Mucosa of descending colon (tissue), 3 donors: ENCODE measurements around the gene SLC16A8. TPM values are rescaled to one million over a fixed set of nuclear protein-coding genes. Genes with fewer than 3 reads are reported as not detected.

Experiments used
- ATAC-seq: fragments of 200-7000 bp; cut with Tn5 transposase; one replicate; pipeline ENCODE4 v1.9.1; 2020; ENCODE audit warnings: mild to moderate bottlenecking, moderate library complexity
- DNase-seq, 3 donors: peaks; one replicate each; pipeline ENCODE4 v3.0.0-alpha.2; 2020
- H3K36me3 ChIP-seq: fragments of 200-600 bp; one replicate; pipeline ENCODE4 v1.8.0; 2021; ENCODE audit warnings: low read depth, mild to moderate bottlenecking
- H3K4me1 ChIP-seq: fragments of 200-600 bp; one replicate; pipeline ENCODE4 v1.8.0; 2021; ENCODE audit warnings: low read depth, mild to moderate bottlenecking
- H3K4me3 ChIP-seq: fragments of 200-600 bp; one replicate; pipeline ENCODE4 v1.8.0; 2021; ENCODE audit warnings: mild to moderate bottlenecking
- H3K9me3 ChIP-seq: fragments of 200-600 bp; one replicate; pipeline ENCODE4 v1.8.0; 2021; ENCODE audit warnings: mild to moderate bottlenecking
- intact Hi-C, 2 donors: fragments of 100-400 bp; cut with DNase I in 1 of 2; cut with micrococcal nuclease in 1 of 2; formaldehyde crosslinking; loops; one replicate each; pipeline versions ENCODE4 v1.11.0 to v1.11.1; 2022; cut with DNase I, micrococcal nuclease
- total RNA-seq, 3 donors: library from RNA; stranded (reverse); fragmentation: NEBNext Ultra II Directional in 2 of 3; extraction: Animal tissue kit (Norgen Biotek cat#: 25700) in 2 of 3; gene quantifications; one replicate each; pipeline versions ENCODE4 v1.2.1 to v1.2.4, GENCODE V29; 2021 to 2023
- TF ChIP-seq, protein P1 (sequence below): fragments of 200-600 bp; IDR thresholded peaks from one replicate; pipeline ENCODE4 v1.8.0; 2022; ENCODE audit warnings: antibody characterized with exemption, mild to moderate bottlenecking
- donor health status: DM: no; HTN: no; CAD: no; lungs with moderate emphysema.
- donor health status: DM: no; HTN: no; CAD: no.
- donor health status: DM: no; HTN: yes; CAD: no.

Gene SLC16A8
- total RNA-seq, 3 donors from 2014 or later, result not detected

DNA sequence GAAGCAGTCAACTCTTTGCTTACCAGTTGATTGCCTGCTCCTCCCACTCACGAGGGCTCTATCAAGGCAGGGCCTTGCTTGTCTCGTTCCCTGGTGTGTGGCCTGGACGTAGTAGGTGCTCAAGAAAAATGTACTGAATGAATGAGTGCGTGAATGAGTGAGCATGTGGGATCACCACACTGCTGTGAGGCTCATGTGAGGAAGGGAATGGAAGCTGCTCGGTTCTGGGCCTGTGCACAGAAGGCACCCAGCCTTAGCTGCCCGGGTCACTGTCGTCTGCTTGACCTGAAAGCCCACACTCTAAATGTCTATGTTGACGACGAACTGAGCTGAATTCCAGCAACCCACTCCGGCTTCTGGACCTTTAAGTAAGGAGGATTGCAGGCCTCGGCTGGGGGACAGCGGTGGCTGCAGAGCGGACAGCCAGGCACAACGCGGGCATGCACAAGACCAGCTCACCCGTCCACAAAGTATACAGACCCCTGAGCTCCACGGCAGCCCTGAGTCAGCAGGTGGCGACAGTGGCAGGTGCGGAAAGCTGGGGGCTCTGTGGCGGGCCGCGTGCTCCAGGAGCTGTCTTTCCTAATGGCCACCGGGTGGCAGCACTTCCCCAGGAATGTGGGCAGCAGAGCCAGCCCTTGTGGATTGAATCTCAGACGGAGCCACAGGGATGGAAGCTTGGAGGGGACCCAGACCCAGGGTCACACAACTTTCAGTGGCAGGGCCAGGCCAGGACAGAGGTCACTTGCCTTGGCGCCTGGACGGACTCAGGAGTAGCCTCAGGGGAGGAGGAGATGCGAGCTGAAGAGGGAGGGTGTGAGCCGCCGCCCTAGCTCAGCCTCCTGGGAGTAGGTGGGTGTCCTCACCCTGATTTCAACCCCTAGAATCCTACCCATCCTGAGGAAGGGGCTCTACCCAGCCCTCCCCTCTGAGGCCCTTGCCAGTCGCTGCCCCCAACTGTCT is 31.8 kb downstream of the SLC16A8 start:
- ATAC-seq (peak; percentile 79), DNase-seq (peak; percentile 80 to 81 (median 81))
- no peaks in the 10 kb centered on the region for H3K9me3 ChIP-seq
- no peaks in the 10 kb centered on the region for H3K4me1 ChIP-seq
- TF ChIP-seq, protein P1, sequence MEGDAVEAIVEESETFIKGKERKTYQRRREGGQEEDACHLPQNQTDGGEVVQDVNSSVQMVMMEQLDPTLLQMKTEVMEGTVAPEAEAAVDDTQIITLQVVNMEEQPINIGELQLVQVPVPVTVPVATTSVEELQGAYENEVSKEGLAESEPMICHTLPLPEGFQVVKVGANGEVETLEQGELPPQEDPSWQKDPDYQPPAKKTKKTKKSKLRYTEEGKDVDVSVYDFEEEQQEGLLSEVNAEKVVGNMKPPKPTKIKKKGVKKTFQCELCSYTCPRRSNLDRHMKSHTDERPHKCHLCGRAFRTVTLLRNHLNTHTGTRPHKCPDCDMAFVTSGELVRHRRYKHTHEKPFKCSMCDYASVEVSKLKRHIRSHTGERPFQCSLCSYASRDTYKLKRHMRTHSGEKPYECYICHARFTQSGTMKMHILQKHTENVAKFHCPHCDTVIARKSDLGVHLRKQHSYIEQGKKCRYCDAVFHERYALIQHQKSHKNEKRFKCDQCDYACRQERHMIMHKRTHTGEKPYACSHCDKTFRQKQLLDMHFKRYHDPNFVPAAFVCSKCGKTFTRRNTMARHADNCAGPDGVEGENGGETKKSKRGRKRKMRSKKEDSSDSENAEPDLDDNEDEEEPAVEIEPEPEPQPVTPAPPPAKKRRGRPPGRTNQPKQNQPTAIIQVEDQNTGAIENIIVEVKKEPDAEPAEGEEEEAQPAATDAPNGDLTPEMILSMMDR, result peak; percentile 83
- H3K4me3 ChIP-seq, result no peak overlapping the region
- H3K36me3 ChIP-seq, result no peaks in the 10 kb centered on the region
- intact Hi-C loops, result no loop called here

- Histone ChIP-seq H3K4me1 (no peaks in the 10 kb centered on the region), H3K4me3 (no peak overlapping the region), H3K9me3 (no peaks in the 10 kb centered on the region), H3K36me3 (no peaks in the 10 kb centered on the region)
- DNase-seq (no peak), ATAC-seq (no peak)
- intact Hi-C loops, result no loop called here
- TF ChIP-seq, protein P1, result no peak
Measured at GRCh38 chr22:38051261-38051660, 32.7 kb downstream of the SLC16A8 start.

DNA sequence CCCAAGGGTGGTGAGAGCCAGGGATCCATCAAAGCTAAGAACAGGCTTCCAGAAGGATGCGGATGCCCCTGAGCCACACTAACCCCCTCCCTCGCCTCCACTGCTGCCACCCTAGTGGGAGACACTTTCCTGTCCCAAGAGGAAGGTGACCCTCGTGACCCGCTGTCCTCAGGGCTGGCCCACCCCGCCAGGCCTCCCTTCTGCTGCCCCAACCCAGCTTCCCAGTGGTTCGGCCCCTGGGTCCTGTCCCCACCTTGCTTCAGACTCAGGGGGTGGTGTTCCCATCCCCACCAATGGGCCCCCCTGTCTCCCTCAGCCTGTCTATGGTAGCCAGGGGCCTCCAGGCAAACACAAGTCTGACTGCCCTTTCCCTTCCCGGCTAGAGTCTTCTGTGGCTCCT is 33.3 kb downstream of the SLC16A8 start:
- TF ChIP-seq, protein P1, result no peak

GRCh38 chr22:38049812-38050619 is 34.0 kb downstream of the SLC16A8 start:
- intact Hi-C loops, result no loop called here
- Histone ChIP-seq H3K36me3 (no peaks in the 10 kb centered on the region), H3K9me3 (no peaks in the 10 kb centered on the region), H3K4me1 (no peaks in the 10 kb centered on the region), H3K4me3 (no peak overlapping the region)
- TF ChIP-seq, protein P1, result no peak
- ATAC-seq (no peak), DNase-seq (no peak)

More for the DNA sequence above, 33.3 kb downstream of the SLC16A8 start:
- ATAC-seq (no peak), DNase-seq (no peak)
- Histone ChIP-seq H3K36me3 (no peaks in the 10 kb centered on the region), H3K9me3 (no peaks in the 10 kb centered on the region), H3K4me3 (no peak overlapping the region), H3K4me1 (no peaks in the 10 kb centered on the region)
- intact Hi-C loops, result no loop called here

DNA sequence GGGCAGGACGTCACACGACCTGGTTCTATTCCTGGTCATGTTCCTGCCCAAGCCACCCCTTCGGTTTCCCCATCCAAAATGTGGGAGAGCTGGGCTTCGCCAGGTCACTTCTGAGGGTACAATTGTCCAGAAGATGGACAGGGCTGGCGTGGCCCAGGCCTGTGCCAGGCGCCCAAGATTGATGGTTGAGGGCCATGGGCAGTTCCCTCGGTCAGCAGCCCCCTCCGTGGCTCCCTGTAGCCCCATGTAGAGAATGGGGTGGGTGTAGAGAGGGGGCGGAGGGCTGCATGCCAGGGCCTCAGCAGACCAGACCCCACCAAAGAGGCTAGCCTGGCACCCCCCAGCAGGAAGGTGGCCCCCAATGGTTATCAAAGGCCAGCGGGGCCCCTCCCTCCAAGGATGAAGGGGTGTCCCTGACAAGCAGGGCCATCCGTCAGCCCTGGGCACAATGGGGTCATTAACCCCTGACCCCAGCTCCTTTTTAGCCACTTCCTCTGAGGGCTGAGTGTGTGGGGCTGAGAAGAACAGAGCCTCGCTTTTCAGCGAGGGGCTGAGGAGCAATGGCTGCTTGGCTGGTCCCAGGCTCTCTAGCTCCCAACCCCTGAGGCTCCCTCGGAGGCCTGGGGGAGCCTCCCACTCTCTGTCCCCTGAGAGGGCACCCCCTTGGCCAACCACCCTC is 37.8 kb downstream of the SLC16A8 start:
- no peak for DNase-seq
- Histone ChIP-seq H3K4me3 (no peak overlapping the region), H3K9me3 (no peaks in the 10 kb centered on the region), H3K36me3 (no peaks in the 10 kb centered on the region), H3K4me1 (no peaks in the 10 kb centered on the region)
- intact Hi-C loops, result no loop called here
- TF ChIP-seq, protein P1, result no peak
- ATAC-seq, result no peak
